ENCODE results near the gene HOXB3. TPM values are rescaled to one million over a fixed set of nuclear protein-coding genes. Genes with fewer than 3 reads are reported as not detected.

Gene HOXB3
- total and polyA plus RNA-seq, 2 of the 4 experiments (the other 2 are of a cell fraction) = 6.3 to 59.6 TPM

DNA sequence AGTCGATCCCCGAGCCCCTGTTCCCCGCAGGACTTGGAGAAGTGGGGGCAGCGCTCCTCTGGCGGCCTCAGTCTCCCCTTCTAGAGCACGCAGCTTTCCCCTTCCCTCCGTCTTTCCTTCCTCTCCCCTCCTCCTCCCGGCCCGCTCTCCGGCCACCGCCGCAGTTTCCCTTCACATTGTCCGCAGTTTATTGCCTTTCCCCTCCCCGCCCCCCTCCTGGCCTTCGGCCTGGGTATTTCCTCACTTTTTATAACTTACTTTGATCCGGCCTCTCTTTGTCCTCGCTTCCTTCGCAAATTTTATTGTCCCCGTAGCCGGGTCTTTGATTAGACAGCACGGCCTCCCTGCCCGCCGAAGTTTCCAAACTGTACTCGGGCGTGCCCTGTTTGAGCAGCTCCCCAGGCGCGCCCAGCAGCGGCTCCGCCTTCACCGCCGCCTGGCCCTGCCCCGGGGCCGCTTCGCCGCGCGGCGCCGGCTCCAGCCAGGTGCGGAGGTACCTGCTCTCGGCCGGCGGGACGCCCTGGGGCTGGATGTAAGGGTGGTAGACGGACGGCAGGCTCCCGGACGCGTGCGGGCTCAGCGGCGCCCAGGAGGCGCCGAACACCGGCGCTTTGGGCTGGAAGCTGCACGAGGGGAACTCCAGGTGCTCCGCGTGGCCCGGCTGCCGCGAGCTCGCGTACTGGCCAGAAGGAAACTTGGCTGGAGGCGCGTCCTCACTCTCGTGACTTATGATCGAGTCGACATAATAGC, 35.6 kb upstream of the HOXB3 start:
- in situ Hi-C loops (cut with MboI; ENCODE audit: low sequenced_read_pairs) = loop anchor here (10.0 kb wide), 1 partner anchor 461 kb away; no protein-coding TSS in a partner anchor
- no peak overlapping the region for H4K91ac ChIP-seq (ENCODE audit: insufficient read depth, low read depth, low read length)
- dilution Hi-C loops (cut with HindIII; ENCODE audit: low sequenced_read_pairs, unreplicated experiment) = no loop called here
- H3K4me1 ChIP-seq (ENCODE audit: control insufficient read depth, insufficient read depth, low read length) = no peaks in the 10 kb centered on the region; the same call in 1 of the 2 replicates
- ChIA-PET CTCF (interaction anchor here (0.9 kb wide), 1 partner anchor 289 kb away, joined by 3 read pairs; no protein-coding TSS in a partner anchor), POLR2A (ENCODE audit: unreplicated experiment) (interaction anchor here (0.7 kb wide), 1 partner anchor 38 kb away, joined by 3 read pairs; no protein-coding TSS in a partner anchor)
- H2BK20ac ChIP-seq (ENCODE audit: low read depth, low read length) = no peak overlapping the region
- no peak overlapping the region for H3K4ac ChIP-seq (ENCODE audit: low read depth, low read length)
- H3K14ac ChIP-seq (replicated peaks; ENCODE audit: low read depth, low read length) = no peak overlapping the region
- H4K8ac ChIP-seq (ENCODE audit: low read depth in 2 of 2, low read length in 2 of 2) = no peak overlapping the region
- no peak overlapping the region for H3K23ac ChIP-seq (ENCODE audit: low read depth, low read length)
- peak overlapping the region; percentile 38 for H3K4me3 ChIP-seq (ENCODE audit: insufficient read depth, low read depth, low read length)
- peak; percentile 12 for DNase-seq
- H3K9me1 ChIP-seq (ENCODE audit: insufficient read depth, low read length) = no peaks in the 10 kb centered on the region; the same call in 1 of the 2 replicates
- no peak overlapping the region for H4K5ac ChIP-seq (ENCODE audit: low read depth, low read length)
- no TSS peak for BruUV-seq (replicated peaks)
- peaks cover 98% of the 10 kb centered on the region for H3K27me3 ChIP-seq (ENCODE audit: control insufficient read depth, insufficient read depth, low read length)
- WGBS, 2 experiments (ENCODE audit: extremely low coverage in 2 of 2, insufficient read length in 1 of 2) = 1% methylated on average over 34 of the region's 69 CpGs; no CpG with 5 or more reads in 1 of the 2 experiments
- no peak overlapping the region for H2AK5ac ChIP-seq (ENCODE audit: low read depth, low read length)
- H3K79me1 ChIP-seq (ENCODE audit: low read depth in 1 of 2, low read length in 2 of 2) = no peaks in the 10 kb centered on the region
- ATAC-seq (ENCODE audit: low read depth) = peak; percentile 41
- H4K20me1 ChIP-seq (ENCODE audit: insufficient read depth, low read length) = peaks cover 12% of the 10 kb centered on the region; the same call in 1 of the 2 replicates
- H2AK9ac ChIP-seq (replicated peaks; ENCODE audit: low read depth, low read length, poor library complexity) = no peak overlapping the region
- no peak overlapping the region for H3K27ac ChIP-seq (ENCODE audit: insufficient read depth, low read length)
- H3K56ac ChIP-seq (ENCODE audit: extremely low read depth, insufficient read depth, low read length) = no peak overlapping the region
- H2BK15ac ChIP-seq (ENCODE audit: low read depth, low read length) = no peak overlapping the region
- H3K36me3 ChIP-seq (ENCODE audit: control insufficient read depth, insufficient read depth, low read length) = no peaks in the 10 kb centered on the region
- peak overlapping the region; percentile 64 for H2AFZ ChIP-seq (replicated peaks; ENCODE audit: low read length, poor library complexity)
- H3K4me2 ChIP-seq (ENCODE audit: low read depth, low read length) = peak overlapping the region; percentile 91
- H3K9ac ChIP-seq (ENCODE audit: low read depth, low read length) = no peak overlapping the region
- H3K18ac ChIP-seq (ENCODE audit: low read depth, low read length) = no peak overlapping the region
- intact Hi-C loops (cut with micrococcal nuclease) = no loop called here
- no peak overlapping the region for H2BK5ac ChIP-seq (ENCODE audit: low read depth, low read length, poor library complexity, severe bottlenecking)
- no peak overlapping the region for H2BK120ac ChIP-seq (ENCODE audit: low read depth, low read length)
- H3K9me3 ChIP-seq (ENCODE audit: control insufficient read depth, insufficient read depth, low read length) = peaks cover 23% of the 10 kb centered on the region
- TF ChIP-seq CEBPB (IDR thresholded peaks at IDR 0.05; ENCODE audit: low read depth, low read length) (no peak), CHD1 (IDR thresholded peaks at IDR 0.05; ENCODE audit: low read depth, low read length) (no peak), RAD21 (IDR thresholded peaks at IDR 0.05; ENCODE audit: low read length) (no peak), ELK1 (IDR thresholded peaks at IDR 0.05; ENCODE audit: borderline replicate concordance, low read depth, low read length) (no peak), RFX5 (IDR thresholded peaks at IDR 0.05; ENCODE audit: low read depth, low read length) (no peak), POLR2A (IDR thresholded peaks at IDR 0.05; ENCODE audit: low read depth, low read length) (no peak), MAFK (IDR thresholded peaks at IDR 0.05; ENCODE audit: low read depth, low read length) (no peak), CTCF (conservative IDR thresholded peaks at IDR 0.05; ENCODE audit: low read depth, low read length) (no peak), BHLHE40 (IDR thresholded peaks at IDR 0.05; ENCODE audit: low read depth, low read length) (no peak), SMC3 (IDR thresholded peaks at IDR 0.05; ENCODE audit: low read depth, low read length) (no peak), NFE2L2 (IDR thresholded peaks at IDR 0.05; ENCODE audit: low read depth, low read length) (no peak), MXI1 (IDR thresholded peaks at IDR 0.05; ENCODE audit: borderline replicate concordance, low read depth, low read length) (no peak), RCOR1 (IDR thresholded peaks at IDR 0.05; ENCODE audit: insufficient replicate concordance, low read length) (no peak), USF2 (IDR thresholded peaks at IDR 0.05; ENCODE audit: low read depth, low read length) (no peak), MAZ (IDR thresholded peaks at IDR 0.05; ENCODE audit: borderline replicate concordance, low read depth, low read length) (no peak)
